Measurements from ENCODE around the gene ZDBF2.
A peak's percentile ranks its signal among the peaks of the same experiment; 100 is the strongest.
"Not testable (repeated sequence)": the region's sequence is repeated elsewhere in the genome, so short reads cannot be mapped to it uniquely, and the experiment has no call there.

The ZDBF2 gene

DNA sequence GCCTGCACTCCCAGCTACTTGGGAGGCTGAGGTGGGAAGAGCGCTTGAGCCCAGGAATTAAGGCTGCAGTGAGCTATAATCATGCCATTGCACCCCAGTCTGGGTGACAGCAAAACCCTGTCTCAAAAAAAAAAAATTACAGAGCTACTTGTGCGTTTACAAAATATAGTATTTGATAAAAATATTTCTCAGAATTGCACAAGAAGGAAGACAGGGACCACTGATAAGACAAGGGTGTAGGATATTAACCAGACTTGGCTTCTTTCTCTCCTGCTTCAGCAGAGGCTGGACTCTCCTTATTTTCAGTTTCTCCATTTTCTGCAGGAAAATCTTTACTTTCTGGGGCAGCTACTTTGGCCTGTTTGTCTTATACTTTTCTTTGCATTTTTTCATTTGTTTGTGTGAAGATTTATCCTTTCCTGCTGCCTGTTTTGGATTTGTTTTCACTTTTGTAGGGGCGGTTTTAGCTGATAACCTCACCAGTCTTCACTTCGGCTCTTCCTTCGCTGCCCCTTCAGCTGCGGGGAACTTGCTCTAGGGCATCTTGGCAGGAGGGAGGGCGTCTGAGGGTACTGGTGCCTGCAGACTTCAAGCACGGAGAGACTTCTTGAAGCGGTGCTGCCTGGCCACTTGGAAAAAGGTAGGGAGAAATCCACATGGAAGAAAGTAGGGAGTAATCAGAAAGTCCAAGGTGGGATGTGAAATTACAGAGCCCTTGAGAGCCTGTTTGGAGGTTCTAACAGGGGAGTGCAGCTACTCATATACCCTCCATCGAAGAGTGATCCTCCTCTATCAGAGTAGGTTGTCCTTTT, 14.9 kb upstream of the ZDBF2 start:
- DNase-seq: no peak

GRCh38 chr2:206260188-206261012, 14.1 kb upstream of the ZDBF2 start:
- peak; percentile 12 for DNase-seq

- no peak for DNase-seq
Measured at GRCh38 chr2:206263959-206264603, 10.4 kb upstream of the ZDBF2 start.

DNA sequence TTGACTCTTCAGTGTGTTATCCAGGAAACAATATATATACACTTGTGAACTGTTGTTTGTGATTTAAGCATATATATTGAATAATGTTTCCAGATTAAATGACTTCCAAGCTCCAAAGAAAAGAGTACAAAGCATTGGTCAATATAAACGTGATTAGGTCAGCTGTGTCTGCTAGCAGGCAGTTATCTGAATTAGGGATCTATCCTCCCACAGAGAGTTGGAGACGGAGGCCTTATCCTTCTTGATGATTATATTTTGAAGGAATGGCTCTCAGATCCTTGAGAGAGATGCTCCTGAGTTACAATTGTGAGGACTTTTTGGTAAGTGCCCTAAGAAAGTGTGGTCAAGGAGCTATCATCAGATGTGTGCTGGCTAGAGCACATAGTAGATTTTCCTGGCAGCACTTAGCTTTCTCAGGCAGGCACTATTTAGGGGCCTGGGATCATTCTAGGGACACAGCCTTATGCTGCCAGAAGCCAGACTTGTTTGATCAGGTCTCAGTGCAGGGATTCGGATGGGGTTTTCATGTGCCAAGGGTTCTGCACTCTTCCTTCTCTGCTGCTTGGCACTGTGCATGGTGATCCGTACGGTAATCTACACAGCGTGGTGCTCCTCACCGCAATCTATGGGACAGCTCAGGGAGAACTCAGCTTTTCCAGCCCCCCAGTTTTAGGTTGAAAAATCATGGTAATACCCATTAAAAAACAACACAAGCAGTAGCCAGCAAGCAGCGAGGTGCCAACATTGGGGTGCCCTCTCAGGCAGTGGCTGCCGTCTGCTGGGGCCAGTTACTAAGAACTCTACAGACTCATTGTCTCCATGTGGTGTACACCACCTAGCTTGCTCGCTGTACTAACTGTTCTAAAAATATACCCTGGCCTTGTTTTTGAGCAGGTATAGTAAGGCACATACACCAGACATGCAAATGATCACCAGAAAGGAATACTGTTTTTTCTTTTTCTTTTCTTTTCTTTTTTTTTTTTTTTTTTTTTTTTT, 8.0 kb upstream of the ZDBF2 start:
- no peak for DNase-seq

DNA sequence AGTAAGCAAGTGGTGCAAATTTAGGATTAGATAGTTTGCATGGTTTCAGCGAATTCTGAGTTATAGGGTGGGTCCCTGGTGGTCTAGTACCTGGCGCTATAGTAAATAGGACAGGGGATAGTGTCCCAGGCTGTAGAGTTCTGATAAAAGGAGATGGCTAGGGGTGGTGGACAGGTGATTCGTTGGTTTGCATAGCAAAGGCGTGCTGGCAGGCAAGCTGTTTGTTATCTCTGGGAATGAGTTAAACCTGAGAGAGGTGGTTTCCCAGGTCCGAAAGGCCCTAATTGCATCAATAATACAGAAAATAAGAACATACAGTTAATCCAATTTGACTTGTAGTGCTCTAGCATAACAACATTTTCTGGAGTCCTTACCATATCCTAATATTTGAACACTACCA, 6.9 kb upstream of the ZDBF2 start:
- DNase-seq: no peak

DNA sequence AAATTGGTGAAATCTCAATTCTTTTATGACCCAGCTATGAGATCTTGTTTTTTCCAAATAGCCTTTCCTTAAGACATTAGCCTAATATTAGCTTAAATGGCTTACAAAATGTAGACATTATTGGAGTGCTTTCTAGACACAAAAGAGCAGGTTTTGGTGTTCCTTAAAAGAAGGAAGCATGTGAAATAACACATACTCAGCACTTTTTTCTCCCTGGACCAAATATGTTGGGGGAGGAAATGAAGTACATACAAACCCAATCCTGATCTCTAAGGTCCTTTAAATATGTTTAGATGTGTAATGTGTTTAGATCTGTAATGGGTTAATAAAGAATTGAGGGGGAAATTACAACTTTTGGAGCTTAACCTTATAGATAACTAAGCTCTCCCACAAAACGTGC, 3.4 kb upstream of the ZDBF2 start:
- DNase-seq: no peak

- DNase-seq: no peak
Measured at GRCh38 chr2:206273905-206274304, 558 bp upstream of the ZDBF2 start.

DNA sequence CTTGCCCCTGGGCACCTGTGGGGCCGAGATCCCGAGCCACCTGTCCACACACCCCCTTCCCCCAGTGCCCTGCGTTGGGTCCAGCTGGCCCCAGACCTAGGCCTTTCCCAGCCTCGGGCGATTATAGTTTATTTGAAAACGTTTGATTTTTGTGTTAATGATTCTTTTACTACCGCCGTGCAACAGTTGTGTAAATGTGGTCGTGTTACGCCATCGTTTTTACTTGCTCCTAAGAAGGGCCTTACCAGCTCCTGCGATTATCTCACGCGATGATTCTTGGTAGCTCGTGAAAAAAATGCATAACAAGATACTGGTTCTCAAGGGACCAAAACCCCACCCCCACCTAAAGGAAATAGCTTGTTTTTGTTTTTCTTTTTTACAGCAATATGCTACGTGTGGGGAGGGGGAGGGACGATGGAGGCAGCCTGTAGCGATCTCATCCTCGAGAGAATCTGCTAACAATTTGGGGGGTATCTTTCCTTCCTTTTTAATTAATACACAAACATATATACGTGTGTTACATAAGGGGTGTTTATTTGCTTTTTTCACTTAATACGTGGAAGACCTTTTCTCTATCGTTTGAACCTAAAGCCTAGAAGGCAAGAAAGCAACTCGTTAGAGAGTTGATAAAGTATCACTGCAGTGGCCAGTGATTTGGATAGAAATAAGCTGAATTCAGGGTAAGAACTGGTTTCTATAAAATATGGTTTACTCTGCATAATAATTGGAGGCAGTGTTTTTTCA, 1.0 kb downstream of the ZDBF2 start:
- DNase-seq: no peak

DNA sequence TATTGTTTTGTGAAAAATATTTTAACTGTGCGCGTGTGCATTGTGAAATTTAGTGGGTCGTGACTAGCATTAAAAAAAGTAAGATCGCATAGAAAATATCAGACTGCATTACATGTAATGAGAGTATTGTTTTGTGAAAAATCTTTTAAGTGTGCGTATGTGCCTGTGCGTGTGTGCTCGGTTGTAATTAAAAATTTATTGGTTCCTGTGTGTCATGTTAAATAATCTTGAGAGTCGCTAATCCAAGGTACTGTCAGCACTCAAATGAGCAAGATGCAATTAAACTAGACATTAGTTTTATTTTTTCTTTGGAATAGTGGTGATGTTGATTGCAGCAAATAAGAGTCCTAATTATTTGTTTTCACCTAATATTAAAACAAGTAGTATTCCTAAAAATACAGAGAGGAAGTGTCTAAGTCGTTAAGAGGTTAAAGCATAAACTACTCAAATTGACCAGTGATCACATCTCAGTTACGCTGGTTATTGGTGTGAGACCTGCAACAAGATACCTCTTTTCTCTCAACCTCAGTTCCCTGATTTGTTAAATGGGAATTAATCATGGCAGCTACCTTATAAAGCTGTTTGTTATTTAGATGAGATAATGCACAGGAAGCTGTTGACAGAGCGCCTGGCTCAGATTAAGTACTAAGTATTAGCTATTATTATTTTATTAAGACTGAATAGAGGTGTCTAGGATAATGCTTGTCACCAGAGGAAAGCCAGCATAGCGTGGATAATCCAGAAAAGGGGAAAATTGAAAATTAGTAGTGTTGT, 1.9 kb downstream of the ZDBF2 start:
- DNase-seq: no peak

GRCh38 chr2:206277503-206277902, 3.0 kb downstream of the ZDBF2 start:
- DNase-seq: no peak

- no peak for DNase-seq
Measured at GRCh38 chr2:206282746-206283145, 8.3 kb downstream of the ZDBF2 start.

DNA sequence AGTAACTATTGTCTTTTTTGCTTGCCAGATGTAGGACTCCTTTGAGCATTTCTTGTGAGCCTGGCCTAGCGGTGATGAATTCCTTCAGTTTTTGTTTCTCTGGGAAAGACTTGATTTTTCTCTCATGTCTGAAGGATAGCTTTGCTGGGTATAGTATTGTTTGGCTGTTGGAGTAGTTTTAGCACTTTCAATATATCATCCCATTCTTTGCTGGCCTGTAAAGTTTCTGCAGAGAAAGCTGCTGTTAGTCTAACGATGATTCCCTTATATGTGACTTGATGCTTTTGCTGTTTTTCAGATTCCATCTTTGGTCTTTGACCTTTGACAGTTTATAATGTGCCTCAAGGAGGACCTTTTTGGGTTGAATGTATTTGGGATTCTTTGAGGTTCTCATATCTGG, 12.7 kb downstream of the ZDBF2 start:
- no peak for DNase-seq

DNA sequence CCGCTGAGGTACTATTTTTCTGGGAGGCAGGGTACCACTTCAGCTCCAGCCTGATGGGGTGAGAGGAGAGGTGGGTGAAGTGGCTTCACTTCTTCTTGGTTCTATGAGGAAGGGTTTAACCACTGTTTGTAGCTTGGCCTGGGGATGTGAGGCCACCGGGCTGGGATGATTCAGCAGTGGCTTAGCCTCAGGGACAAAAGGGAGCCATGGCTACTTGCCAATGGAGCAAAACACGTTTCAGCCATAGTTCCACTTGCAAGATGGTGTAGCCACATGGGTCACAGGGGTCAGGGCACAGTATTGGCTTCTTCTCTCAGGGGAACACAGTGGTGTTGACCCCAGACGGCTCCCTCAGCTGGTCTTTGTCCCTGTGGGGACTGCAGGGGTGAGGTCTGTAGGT, 14.9 kb downstream of the ZDBF2 start:
- no peak for DNase-seq

- no peak for DNase-seq
Measured at GRCh38 chr2:206296128-206296527, 21.7 kb downstream of the ZDBF2 start.

GRCh38 chr2:206299608-206300007, 25.1 kb downstream of the ZDBF2 start:
- not testable (repeated sequence) for DNase-seq

- DNase-seq: no peak
Measured at GRCh38 chr2:206305523-206306245, 31.2 kb downstream of the ZDBF2 start.

DNA sequence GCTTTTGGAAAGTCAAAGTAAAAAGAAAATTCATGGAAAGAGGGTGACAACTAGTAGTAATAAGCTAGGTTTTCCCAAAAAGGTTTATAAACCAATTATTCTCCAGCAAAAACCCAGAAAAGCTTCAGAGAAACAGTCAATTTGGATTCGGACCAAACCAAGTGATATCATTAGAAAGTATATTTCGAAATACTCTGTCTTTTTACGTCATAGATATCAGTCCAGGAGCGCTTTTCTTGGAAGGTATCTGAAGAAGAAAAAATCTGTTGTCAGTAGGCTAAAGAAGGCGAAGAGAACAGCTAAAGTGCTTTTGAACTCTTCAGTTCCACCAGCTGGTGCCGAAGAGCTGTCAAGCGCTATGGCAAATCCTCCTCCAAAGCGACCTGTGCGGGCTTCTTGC, 36.6 kb downstream of the ZDBF2 start:
- DNase-seq: no peak

DNA sequence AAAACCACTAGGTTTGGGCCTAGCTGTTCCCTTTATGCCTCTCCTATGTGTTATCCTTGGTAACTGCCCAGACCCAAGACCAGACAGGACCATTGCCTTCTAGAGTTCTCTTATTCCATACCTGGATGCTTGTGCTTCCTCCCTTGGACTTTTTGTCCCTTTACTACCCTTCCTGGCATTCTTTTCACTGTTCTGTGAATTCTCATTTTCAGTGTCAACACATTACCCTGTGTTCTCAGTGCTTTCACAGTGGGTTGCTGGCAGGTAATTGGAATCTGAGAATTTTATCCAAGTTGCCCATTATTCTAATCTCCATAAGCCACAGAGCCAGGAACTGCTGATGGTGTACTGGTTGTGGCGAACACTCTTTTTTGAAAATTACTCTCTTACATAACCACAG, 41.7 kb downstream of the ZDBF2 start:
- no peak for DNase-seq

DNA sequence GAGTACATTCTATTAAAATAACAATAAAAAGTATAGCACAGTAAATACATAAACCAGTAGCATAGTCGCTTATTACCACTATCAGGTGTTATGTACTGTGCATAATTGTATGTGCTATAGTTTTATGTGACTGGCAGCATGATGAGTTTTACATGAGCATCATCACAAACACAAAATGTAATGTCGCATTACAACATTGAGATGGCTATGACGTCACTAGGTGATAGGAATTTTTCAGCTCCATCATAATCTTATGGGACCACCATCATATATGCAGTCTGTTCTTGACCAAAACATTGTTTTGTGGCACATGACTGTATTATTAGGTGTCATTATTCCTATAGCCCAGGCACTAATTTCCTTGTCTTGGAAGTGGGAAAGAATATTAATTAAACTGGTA, 48.6 kb downstream of the ZDBF2 start:
- DNase-seq: no peak

DNA sequence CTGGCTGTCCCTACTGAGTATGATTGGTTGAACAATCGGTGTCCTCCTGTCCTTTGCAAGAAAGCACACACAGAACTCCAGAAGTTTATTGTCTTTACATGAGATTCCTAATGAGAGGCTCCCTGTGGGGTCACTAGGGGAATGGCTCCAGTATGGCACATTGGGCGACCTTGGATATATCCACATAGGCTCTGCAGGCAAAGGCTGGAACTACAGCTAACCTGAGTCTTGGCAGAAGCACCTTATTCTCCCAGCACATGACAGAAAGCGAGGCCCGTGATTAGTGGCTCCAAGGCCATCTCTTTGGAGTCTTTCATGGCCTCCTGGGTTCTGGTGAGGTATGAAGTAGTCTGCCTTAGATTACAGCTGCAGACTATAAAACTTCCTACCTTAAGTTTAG, 49.0 kb downstream of the ZDBF2 start:
- DNase-seq: no peak
